Head of caudate nucleus (tissue), 42 donors: ENCODE data around the gene SLC6A6.

ENCODE experiments used
- DNase-seq, 42 donors: peaks; one replicate each; pipeline versions ENCODE4 v3.0.0 to v3.0.0-alpha.2; 2020 to 2021; ENCODE audit warnings: mixed read lengths in 7 of 42
- intact Hi-C: fragments of 100-400 bp; cut with DNase I; formaldehyde crosslinking; loops from one replicate; pipeline ENCODE4 v1.15.0; 2022

Gene SLC6A6

GRCh38 chr3:14402304-14402811, at the start of gene SLC6A6:
SLC6A6 (plus strand) TSS chr3:14402606; CDS start chr3:14443635, 41,029 bp downstream.
- peak; percentile 84 to 97 (median 93) for DNase-seq
- intact Hi-C loops: loop anchor here (10.0 kb wide), 1 partner anchor 52 kb away; no protein-coding TSS in a partner anchor

GRCh38 chr3:14353502-14353901, 48.9 kb upstream of the SLC6A6 start:
- DNase-seq: no peak
- intact Hi-C loops: no loop called here

GRCh38 chr3:14357463-14357862, 44.9 kb upstream of the SLC6A6 start:
- intact Hi-C loops: no loop called here
- DNase-seq: no peak

GRCh38 chr3:14358426-14359211, 43.8 kb upstream of the SLC6A6 start:
- DNase-seq: peak in 4 of 42 donors; percentile 3 to 42 (median 19)
- intact Hi-C loops: no loop called here

- intact Hi-C loops: no loop called here
- no peak for DNase-seq
Observed at GRCh38 chr3:14359348-14359747, 43.1 kb upstream of the SLC6A6 start.

GRCh38 chr3:14360123-14360881, 42.1 kb upstream of the SLC6A6 start:
- intact Hi-C loops: no loop called here
- no peak for DNase-seq

GRCh38 chr3:14361068-14361677, 41.2 kb upstream of the SLC6A6 start:
- intact Hi-C loops: no loop called here
- no peak for DNase-seq

GRCh38 chr3:14362890-14363289, 39.5 kb upstream of the SLC6A6 start:
- no peak for DNase-seq
- intact Hi-C loops: no loop called here

- intact Hi-C loops: no loop called here
- no peak for DNase-seq
Observed at GRCh38 chr3:14363379-14363778, 39.0 kb upstream of the SLC6A6 start.

- peak in 2 of 42 donors; percentile 3 to 6 for DNase-seq
- intact Hi-C loops: no loop called here
Observed at GRCh38 chr3:14363991-14364390, 38.4 kb upstream of the SLC6A6 start.

GRCh38 chr3:14364580-14365292, 37.7 kb upstream of the SLC6A6 start:
- DNase-seq: no peak
- intact Hi-C loops: no loop called here

- DNase-seq: peak in 1 of 42 donors; percentile 35
- intact Hi-C loops: no loop called here
Observed at GRCh38 chr3:14366248-14366647, 36.2 kb upstream of the SLC6A6 start.

GRCh38 chr3:14366915-14367823, 35.2 kb upstream of the SLC6A6 start:
- peak in 14 of 42 donors; percentile 12 to 73 (median 40) for DNase-seq
- intact Hi-C loops: no loop called here

- intact Hi-C loops: no loop called here
- no peak for DNase-seq
Observed at GRCh38 chr3:14368146-14368545, 34.3 kb upstream of the SLC6A6 start.

GRCh38 chr3:14368885-14369284, 33.5 kb upstream of the SLC6A6 start:
- intact Hi-C loops: no loop called here
- no peak for DNase-seq

- no peak for DNase-seq
- intact Hi-C loops: no loop called here
Observed at GRCh38 chr3:14369675-14370669, 32.4 kb upstream of the SLC6A6 start.
